Immature natural killer cell (primary cell): ENCODE measurements around the gene HNRNPF. TPM values are rescaled to one million over a fixed set of nuclear protein-coding genes. Genes with fewer than 3 reads are reported as not detected.
A peak's percentile ranks its signal among the peaks of the same experiment; 100 is the strongest.
"Not testable (repeated sequence)": the region's sequence is repeated elsewhere in the genome, so short reads cannot be mapped to it uniquely, and the experiment has no call there.

Source experiments
- DNase-seq, 3 donors: peaks; one replicate each; pipeline ENCODE4 v3.0.0; 2022; ENCODE audit warnings: mixed read lengths in 1 of 3
- H3K27ac Mint-ChIP-seq, 6 donors: one replicate each; pipeline ENCODE4 v1.8.0; 2020; ENCODE audit warnings: mixed read lengths in 6 of 6, mild to moderate bottlenecking in 5 of 6, inconsistent platforms in 4 of 6, moderate library complexity in 3 of 6
- H3K27me3 Mint-ChIP-seq, 3 donors: one replicate each; pipeline ENCODE4 v1.8.0; 2020 to 2021; ENCODE audit warnings: low read depth in 3 of 3, mild to moderate bottlenecking in 3 of 3, mixed read lengths in 3 of 3, moderate library complexity in 3 of 3, inconsistent platforms in 1 of 3
- H3K36me3 Mint-ChIP-seq, 3 donors: one replicate each; pipeline ENCODE4 v1.8.0; 2020; ENCODE audit warnings: mixed read lengths in 3 of 3, inconsistent platforms in 2 of 3, mild to moderate bottlenecking in 2 of 3
- H3K4me1 Mint-ChIP-seq, 2 donors: one replicate each; pipeline ENCODE4 v1.8.0; 2020; ENCODE audit warnings: inconsistent platforms in 2 of 2, mild to moderate bottlenecking in 2 of 2, mixed read lengths in 2 of 2, moderate library complexity in 1 of 2
- H3K4me3 Mint-ChIP-seq, 5 donors: one replicate each; pipeline ENCODE4 v1.8.0; 2020; ENCODE audit warnings: mild to moderate bottlenecking in 5 of 5, mixed read lengths in 5 of 5, inconsistent platforms in 3 of 5, moderate library complexity in 3 of 5
- H3K9me3 Mint-ChIP-seq, 6 donors: one replicate each; pipeline ENCODE4 v1.8.0; 2020; ENCODE audit warnings: mild to moderate bottlenecking in 6 of 6, mixed read lengths in 6 of 6, inconsistent platforms in 4 of 6, moderate library complexity in 3 of 6
- polyA plus RNA-seq, 3 donors: library from polyadenylated mRNA; unstranded; fragments of 300-500 nt; fragmentation: Illumina TruSeq; gene quantifications; one replicate each; pipeline ENCODE4 v1.2.3, GENCODE V29; 2021

Gene HNRNPF
- polyA plus RNA-seq, 3 donors from 2014 or later, result 184 to 274 (median 203) TPM

DNA sequence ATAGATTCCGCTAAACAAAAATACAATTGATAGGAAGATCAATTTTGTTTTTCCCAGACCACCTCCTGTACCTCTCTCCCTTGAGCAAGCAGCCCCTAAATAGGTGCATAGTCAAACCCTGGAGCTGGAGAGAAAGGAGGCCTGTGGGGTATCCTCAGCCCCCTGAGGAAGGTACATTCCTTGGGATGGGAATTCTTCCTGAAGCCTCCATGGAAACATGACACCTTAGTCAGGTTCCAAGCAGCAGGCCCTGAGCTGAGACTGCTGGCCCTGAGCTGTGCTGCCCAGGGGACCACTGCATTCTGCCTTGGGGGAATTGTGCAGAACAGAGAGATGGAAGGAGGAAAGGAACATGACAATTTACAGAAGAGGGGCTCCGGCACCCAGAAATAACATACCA is 7.4 kb downstream of the HNRNPF start:
- H3K4me1 Mint-ChIP-seq, result peaks cover 92 to 95% of the 10 kb centered on the region in 2 donors
- H3K4me3 Mint-ChIP-seq, result peak overlapping the region; percentile 2 to 69 (median 55)
- peak overlapping the region; percentile 92 to 95 (median 94) for H3K27ac Mint-ChIP-seq
- no peaks in the 10 kb centered on the region for H3K9me3 Mint-ChIP-seq
- peaks cover 4 to 10% (median 9%) of the 10 kb centered on the region in 3 donors for H3K36me3 Mint-ChIP-seq
- peaks cover 10 to 21% (median 14%) of the 10 kb centered on the region in 3 donors for H3K27me3 Mint-ChIP-seq
- DNase-seq, result no peak

DNA sequence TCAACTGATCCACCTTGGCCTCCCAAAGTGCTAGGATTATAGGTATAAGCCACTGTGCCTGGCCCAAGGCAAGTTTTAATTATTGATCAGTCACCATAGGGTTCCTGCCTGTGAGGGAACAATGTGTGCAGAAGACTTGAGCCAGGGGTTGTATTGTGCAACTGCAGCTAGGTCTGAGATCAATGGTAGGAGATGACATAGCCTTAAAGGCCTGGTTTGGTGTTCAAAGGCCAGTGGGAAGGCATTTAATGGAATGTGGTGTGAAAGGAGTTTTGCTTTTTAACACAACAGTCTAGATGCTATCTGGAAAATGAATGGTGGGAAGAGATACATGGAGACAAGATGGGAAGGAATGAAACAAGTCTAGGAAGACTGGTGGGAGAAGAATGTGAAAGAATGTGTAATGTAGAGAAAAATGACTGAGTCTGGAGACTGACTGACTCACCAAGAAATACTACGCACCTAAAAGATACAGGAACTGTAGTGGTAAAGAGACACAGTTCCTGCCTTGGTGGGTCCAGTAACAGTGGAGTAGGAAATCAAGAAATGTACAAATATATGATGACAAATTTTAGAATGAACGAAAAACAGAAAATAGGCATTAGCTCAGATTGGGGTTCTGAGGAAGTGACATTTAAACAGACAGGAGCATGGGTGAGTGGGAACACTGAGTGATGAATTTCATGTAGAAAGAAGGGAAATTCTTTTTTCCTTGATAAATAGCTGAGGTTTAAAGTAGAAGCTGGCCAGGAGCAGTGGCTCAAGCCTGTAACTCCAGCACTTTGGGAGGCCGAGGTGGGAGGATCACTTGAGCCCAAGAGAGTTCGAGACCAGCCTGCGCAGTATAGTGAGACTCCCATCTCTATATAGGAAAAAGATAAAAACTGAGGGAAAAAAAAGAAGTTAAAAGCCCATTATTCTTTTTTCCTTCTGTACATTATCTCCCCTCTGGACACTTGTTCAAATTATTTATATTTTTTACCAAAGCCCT is 9.4 kb downstream of the HNRNPF start:
- Mint-ChIP-seq H3K27ac (peak overlapping the region; percentile 92 to 99 (median 96)), H3K27me3 (peaks cover 9 to 32% (median 23%) of the 10 kb centered on the region in 3 donors), H3K4me1 (peaks cover 93 to 95% of the 10 kb centered on the region in 2 donors), H3K36me3 (peaks cover 4 to 10% (median 6%) of the 10 kb centered on the region in 3 donors), H3K9me3 (no peaks in the 10 kb centered on the region), H3K4me3 (peak overlapping the region; percentile 0 to 63 (median 31))
- DNase-seq, result no peak

DNA sequence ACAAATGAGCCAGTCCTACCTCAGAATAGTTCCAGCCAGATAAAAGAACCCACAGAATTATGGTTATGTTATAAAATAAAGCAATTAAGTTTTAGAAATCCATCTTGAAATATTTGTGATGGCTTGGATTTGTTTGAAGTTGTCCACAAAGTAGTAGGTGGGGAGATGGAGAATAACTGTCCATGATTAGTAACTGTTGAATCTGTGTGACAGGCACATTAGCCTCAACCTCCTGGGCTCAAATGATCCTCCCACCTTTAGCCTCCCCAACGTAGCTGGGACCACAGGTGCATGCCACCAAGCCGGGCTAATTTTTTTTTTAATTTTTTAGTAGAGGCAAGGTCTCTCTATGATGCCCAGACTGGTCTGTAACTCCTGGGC is 10.1 kb downstream of the HNRNPF start:
- DNase-seq, result no peak
- Mint-ChIP-seq H3K27ac (peak overlapping the region; percentile 92 to 99 (median 96)), H3K4me1 (peaks cover 88 to 93% of the 10 kb centered on the region in 2 donors), H3K9me3 (no peaks in the 10 kb centered on the region), H3K27me3 (peaks cover 9 to 32% (median 20%) of the 10 kb centered on the region in 3 donors), H3K36me3 (peaks cover 4 to 11% (median 5%) of the 10 kb centered on the region in 3 donors), H3K4me3 (peak overlapping the region in 2 of 5 donors; percentile 63 to 99)

DNA sequence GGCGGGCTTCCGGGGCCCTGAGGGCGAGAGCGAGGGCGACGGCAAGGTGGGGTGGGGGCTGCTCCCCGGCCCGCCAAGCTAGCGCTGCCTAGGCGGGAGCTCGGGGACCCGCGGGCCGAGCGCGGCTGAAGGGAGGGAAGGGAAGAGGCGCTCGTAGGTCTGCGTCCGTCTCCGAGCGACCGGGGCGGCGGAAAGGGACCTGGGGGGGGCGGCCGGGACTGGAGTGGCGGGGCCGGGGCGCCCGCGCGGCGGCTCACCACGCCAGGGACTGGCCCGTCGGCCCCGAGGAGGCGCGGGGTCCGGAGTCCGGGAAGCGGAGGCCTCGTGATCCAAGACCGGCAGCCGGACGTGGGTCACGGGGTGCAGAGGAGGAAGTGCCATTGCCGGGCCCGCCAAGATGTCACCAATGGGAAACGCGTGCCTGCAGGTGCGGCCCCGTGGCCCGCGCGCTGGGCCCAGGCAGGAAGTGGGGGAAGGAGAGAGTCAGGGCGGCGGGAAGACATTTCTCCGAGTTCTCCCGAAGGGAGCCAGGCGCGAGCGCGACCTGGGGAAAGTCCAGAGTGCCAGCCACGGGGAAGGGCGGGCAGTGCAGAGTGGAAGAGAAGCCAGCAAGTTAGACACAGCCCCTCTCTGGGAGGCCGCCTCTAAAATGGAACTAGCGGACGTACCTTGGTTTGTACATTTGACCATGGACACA is 11.9 kb downstream of the HNRNPF start:
- peaks cover 9 to 30% (median 20%) of the 10 kb centered on the region in 3 donors for H3K27me3 Mint-ChIP-seq
- peak overlapping the region; percentile 89 to 99 (median 91) for H3K4me3 Mint-ChIP-seq
- H3K36me3 Mint-ChIP-seq, result peaks cover 13 to 20% (median 18%) of the 10 kb centered on the region in 3 donors

DNA sequence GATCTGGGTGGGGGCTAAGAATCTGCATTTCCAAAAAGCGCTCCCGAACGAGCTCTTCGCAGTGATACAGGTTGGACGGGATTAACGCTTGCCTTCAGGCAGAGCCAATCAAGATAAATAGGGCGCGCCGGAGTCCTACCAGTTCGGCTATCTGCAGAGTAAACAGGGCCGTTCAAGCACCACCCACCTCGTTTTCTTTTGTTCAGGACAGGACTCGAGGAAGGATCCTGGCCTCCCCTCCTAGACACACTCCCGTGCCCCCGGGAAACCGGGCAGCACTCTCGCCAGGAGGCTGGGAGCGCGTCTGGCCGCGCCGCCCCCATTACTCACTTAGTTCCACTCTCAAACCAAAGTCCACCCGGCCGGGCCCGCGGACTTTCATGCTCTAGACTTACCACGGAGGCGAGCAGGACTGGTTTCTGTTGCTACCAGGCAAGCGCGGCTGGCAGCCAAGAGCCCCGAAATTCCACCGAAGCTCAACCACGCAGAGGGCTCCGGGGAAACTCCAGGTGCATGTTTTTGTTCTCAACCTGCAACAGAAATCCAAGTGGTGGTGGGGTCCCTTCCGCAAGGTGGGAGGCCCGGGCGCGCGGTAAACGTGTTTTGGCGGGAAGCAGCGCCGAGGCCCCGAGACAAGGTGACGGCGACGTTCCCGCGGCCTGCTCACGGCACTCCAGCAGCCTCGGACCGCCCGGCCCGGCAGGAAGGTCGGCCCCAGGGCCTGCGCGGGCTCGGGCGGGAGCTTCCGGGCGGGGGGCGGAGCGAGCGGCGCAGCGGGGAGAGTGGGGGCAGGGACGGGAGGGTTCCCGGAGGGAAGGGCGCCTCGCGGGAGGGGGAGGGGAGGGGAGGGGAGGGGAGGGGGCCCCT is 12.7 kb downstream of the HNRNPF start:
- H3K4me1 Mint-ChIP-seq, result peaks cover 77 to 88% of the 10 kb centered on the region in 2 donors
- peak; percentile 66 to 69 (median 68) for DNase-seq
- H3K4me3 Mint-ChIP-seq, result peak overlapping the region; percentile 86 to 94 (median 88)
- H3K27me3 Mint-ChIP-seq, result peaks cover 9 to 34% (median 20%) of the 10 kb centered on the region in 3 donors
- H3K36me3 Mint-ChIP-seq, result peaks cover 13 to 25% (median 22%) of the 10 kb centered on the region in 3 donors
- no peaks in the 10 kb centered on the region for H3K9me3 Mint-ChIP-seq
- peak overlapping the region; percentile 18 to 96 (median 91) for H3K27ac Mint-ChIP-seq

More for the DNA sequence above, 11.9 kb downstream of the HNRNPF start:
- Mint-ChIP-seq H3K27ac (peak overlapping the region; percentile 92 to 99 (median 96)), H3K4me1 (peaks cover 81 to 90% of the 10 kb centered on the region in 2 donors), H3K9me3 (no peaks in the 10 kb centered on the region)
- DNase-seq, result peak; percentile 80 to 83 (median 83)

DNA sequence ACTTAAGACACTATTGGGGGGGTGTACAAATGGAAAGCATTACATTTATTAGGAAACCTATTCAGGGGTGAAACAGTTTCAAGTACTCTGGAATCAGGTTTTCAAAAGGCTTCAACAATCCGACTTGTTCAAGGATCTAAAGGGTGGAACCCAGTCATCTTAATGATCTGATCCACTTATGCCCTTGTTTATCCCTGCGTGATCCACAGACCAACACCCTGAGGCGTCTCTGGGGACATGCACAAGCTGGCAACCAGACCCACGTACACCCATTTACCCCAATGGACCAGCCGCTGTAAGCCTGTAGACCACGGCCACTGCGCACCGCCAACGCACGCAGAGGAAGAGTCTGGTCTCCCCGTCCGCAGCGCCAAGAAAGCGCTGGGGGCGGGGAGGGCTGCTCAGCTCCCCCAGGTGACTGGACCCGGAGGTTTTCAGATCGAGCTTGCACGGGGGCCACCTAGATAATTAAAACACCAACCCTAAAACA is 13.4 kb downstream of the HNRNPF start:
- peaks cover 13 to 25% (median 20%) of the 10 kb centered on the region in 3 donors for H3K36me3 Mint-ChIP-seq
- peaks cover 72 to 85% of the 10 kb centered on the region in 2 donors for H3K4me1 Mint-ChIP-seq
- H3K27ac Mint-ChIP-seq, result peak overlapping the region; percentile 18 to 96 (median 91)
- peak; percentile 23 to 46 (median 40) for DNase-seq
- peak overlapping the region; percentile 86 to 94 (median 87) for H3K4me3 Mint-ChIP-seq
- H3K9me3 Mint-ChIP-seq, result no peaks in the 10 kb centered on the region
- peaks cover 12 to 34% (median 20%) of the 10 kb centered on the region in 3 donors for H3K27me3 Mint-ChIP-seq

DNA sequence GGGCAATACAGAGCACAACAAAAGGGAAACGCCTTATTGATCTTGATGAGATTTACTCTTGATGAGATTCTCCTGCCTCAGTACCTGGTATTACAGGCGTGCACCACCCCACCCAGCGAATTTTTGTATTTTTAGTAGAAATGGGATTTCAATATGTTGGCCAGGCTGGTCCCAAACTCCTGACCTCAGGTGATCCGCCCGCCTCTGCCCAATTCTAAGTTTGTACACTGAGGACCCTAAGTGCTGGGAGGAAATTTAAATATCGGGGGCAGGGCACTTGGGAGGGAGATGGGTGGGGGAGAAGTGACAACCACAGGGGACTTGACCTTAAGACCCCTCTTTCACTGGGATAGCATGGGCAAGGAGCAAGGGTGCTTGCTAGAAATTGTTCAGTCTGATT is 14.1 kb downstream of the HNRNPF start:
- DNase-seq, result no peak
- peak overlapping the region; percentile 18 to 96 (median 91) for H3K27ac Mint-ChIP-seq
- peaks cover 13 to 25% (median 25%) of the 10 kb centered on the region in 3 donors for H3K36me3 Mint-ChIP-seq

DNA sequence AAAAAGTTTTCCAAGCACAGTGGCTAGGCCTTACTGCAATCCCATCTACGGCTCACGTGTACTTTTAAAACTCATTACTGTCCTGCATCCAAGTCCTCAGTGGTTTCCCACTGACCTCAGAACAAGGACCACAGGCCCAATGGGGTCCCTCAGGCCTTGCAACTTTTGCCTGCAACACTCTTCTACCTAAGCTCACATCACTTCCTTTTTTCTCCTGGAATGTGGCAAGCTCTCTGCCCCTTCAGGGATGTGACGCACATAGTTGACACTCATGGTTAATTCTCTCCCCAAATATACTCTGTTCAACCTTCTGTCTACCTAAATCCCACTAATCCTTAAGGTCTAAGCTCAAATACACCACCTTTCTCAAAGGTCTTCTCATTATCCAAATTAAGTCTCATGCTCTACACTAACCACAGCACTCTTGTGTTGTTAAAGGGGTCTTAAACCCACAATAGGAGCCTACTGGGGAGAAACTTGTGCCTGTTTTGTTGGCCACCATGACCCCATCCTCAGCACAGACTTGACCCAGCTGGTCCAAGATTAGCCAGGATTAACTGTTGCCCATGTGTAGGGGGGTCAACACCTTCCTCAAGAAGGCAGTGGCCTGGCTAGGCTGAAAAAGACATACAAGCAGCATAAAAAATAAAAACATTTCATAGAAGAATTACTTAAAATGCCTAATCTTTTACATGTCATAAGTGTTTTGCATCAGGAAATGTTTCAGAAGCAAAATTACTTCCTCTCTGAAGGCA is 15.2 kb downstream of the HNRNPF start:
- H3K4me3 Mint-ChIP-seq, result no peak overlapping the region
- H3K36me3 Mint-ChIP-seq, result peaks cover 13 to 29% (median 25%) of the 10 kb centered on the region in 3 donors
- peaks cover 64 to 84% of the 10 kb centered on the region in 2 donors for H3K4me1 Mint-ChIP-seq
- H3K27ac Mint-ChIP-seq, result peak overlapping the region; percentile 18 to 95 (median 85)
- no peak for DNase-seq
- peaks cover 12 to 31% (median 19%) of the 10 kb centered on the region in 3 donors for H3K27me3 Mint-ChIP-seq
- H3K9me3 Mint-ChIP-seq, result no peaks in the 10 kb centered on the region

More for the DNA sequence above, 14.1 kb downstream of the HNRNPF start:
- peak overlapping the region; percentile 24 to 94 (median 87) for H3K4me3 Mint-ChIP-seq
- H3K9me3 Mint-ChIP-seq, result no peaks in the 10 kb centered on the region
- peaks cover 70 to 85% of the 10 kb centered on the region in 2 donors for H3K4me1 Mint-ChIP-seq
- H3K27me3 Mint-ChIP-seq, result peaks cover 12 to 34% (median 20%) of the 10 kb centered on the region in 3 donors

DNA sequence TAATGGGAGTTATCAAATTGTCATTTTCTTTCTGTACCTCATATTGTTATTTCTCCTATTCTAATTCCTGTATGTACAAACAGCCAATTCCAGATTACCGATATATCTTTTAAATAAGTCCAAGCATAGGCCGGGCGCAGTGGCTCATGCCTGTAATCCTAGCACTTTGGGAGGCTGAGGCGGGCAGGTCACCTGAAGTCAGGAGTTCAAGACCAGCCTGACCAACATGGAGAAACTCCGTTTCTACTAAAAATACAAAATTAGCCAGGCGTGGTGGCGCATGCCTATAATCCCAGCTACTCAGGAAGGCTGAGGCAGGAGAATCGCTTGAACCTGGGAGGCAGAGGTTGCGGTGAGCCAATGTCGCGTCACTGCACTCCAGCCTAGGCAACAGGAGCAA is 15.8 kb downstream of the HNRNPF start:
- not testable (repeated sequence) for DNase-seq, H3K9me3 Mint-ChIP-seq, H3K4me3 Mint-ChIP-seq
- Mint-ChIP-seq H3K36me3 (peaks cover 17 to 34% (median 30%) of the 10 kb centered on the region in 3 donors), H3K4me1 (peaks cover 64 to 86% of the 10 kb centered on the region in 2 donors), H3K27ac (peak overlapping the region; percentile 24 to 90 (median 76)), H3K27me3 (peaks cover 12 to 30% (median 22%) of the 10 kb centered on the region in 3 donors)

DNA sequence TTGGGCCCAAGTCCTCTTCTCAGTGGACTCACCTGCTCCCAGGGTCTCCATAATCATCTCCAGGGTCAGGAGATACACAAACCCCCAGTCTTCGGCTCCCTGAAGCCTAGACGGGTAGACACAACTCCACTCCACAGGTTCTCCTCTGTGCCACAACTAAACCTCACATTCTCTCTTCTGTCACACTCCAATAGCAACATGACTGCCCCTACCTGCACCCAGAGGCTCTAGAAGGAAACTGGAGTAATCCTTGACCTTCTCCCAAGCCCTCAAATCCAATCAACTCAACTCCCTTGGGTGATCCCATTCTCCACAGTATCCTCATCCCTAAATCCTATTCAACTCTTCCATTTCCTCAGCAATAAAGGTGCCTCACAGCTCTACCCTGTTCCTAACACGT is 16.2 kb downstream of the HNRNPF start:
- Mint-ChIP-seq H3K27ac (peak overlapping the region; percentile 24 to 90 (median 76)), H3K9me3 (no peaks in the 10 kb centered on the region), H3K36me3 (peaks cover 17 to 35% (median 35%) of the 10 kb centered on the region in 3 donors), H3K27me3 (peaks cover 9 to 26% (median 22%) of the 10 kb centered on the region in 3 donors), H3K4me3 (peak overlapping the region in 1 of 5 donors; percentile 7), H3K4me1 (peaks cover 64 to 86% of the 10 kb centered on the region in 2 donors)
- DNase-seq, result no peak

DNA sequence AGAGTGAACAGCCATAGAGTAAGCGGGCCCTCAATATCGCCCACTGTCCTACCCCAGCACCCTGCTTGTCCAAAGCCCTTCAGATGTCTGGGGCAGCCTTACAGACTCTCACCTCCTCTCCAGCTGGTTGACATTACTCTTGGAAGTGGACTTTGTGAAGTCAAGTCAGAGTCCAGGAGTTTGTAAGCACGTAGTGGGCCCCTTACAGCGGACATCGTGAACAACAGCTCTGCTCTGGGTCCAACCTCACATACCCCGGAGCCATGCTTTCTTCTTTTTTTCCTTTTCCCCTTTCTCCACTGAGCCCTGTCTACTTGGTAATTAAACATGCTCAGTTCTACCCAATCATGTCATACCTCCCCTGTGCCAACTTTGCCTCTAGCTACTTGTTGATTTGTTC is 17.5 kb downstream of the HNRNPF start:
- no peak overlapping the region for H3K4me3 Mint-ChIP-seq
- H3K9me3 Mint-ChIP-seq, result no peaks in the 10 kb centered on the region
- peaks cover 6 to 17% (median 16%) of the 10 kb centered on the region in 3 donors for H3K27me3 Mint-ChIP-seq
- H3K27ac Mint-ChIP-seq, result peak overlapping the region; percentile 24 to 92 (median 70)
- no peak for DNase-seq
- H3K36me3 Mint-ChIP-seq, result peaks cover 15 to 47% (median 47%) of the 10 kb centered on the region in 3 donors
- H3K4me1 Mint-ChIP-seq, result peaks cover 71 to 89% of the 10 kb centered on the region in 2 donors

DNA sequence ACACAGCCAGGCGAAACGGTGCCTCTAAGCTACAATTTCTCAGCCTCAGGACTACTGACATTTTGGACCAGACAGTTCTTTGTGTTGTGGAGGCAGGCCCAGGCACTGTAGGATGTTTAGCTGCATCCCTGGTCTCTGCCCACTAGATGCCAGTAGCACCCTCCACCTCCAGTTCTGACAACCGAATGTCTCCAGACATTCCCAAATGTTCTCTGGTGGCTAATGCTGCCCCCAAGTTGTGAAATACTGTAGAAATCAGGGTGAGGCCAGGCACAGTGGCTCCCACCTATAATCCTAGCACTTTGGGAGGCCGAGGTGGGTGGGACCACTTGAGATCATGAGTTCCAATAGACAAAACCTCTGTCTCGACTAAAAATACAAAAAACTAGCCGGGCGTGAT is 18.2 kb downstream of the HNRNPF start:
- Mint-ChIP-seq H3K27me3 (peaks cover 3 to 9% (median 8%) of the 10 kb centered on the region in 3 donors), H3K4me3 (no peak overlapping the region), H3K9me3 (no peaks in the 10 kb centered on the region), H3K4me1 (peaks cover 65 to 87% of the 10 kb centered on the region in 2 donors), H3K27ac (peak overlapping the region; percentile 38 to 92 (median 72)), H3K36me3 (peaks cover 19 to 49% (median 49%) of the 10 kb centered on the region in 3 donors)
- DNase-seq, result peak; percentile 40 to 49 (median 44)
